Smooth muscle cell of the brain vasculature (primary cell): ENCODE measurements around the gene SYT12.
A peak's percentile ranks its signal among the peaks of the same experiment; 100 is the strongest.

Source experiments
- DNase-seq: peaks from one replicate; pipeline ENCODE4 v3.0.0-alpha.2; 2012; ENCODE audit warnings: low read depth, low spot score

Gene SYT12

DNA sequence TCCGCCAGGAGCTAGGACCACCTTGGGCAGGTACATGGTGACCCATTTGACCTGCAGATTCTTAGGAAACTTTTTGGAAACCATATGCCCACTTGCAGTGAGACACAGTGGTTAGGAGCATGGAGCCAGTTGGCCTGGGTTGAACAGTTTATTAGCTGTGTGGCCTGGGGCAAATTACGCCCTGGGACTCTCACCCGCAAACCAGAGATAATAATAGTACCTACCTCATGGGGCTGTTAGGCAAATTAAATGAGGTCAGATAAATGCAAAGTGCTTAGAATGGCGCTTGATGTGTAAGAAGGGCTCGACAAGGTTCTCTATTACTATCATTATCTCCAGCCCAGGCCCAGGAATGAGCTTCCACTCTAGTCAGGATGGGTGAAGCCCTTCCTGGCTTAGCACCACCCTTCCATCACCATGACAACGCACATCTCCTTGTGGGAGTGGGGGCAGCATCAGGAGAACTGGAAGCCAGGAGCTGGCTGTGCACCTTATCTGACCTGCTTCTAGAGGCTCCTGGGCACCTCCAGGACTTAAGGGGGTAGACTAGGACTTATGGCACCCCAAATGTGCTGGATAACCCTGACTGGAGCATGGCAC, 5.1 kb downstream of the SYT12 start:
- no peak for DNase-seq

DNA sequence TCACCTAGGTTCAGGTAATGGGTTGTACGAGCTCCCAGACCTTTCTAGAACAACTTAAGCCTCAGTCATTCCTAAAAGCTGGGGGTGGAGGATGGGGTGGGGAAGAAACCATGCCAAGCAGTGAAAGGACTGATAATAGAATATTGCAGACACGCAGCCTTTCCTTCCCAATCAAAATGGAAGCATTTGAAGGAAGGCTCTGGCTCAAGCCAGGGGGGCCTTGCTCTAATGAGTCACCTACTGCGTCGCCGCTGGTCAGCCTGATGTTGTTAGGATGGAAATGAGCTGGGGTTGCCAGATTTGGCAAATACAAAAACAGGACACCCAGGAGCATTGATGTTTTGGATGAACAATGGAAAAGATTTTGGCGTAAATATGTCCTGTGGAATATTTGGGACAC, 6.2 kb downstream of the SYT12 start:
- DNase-seq: no peak

DNA sequence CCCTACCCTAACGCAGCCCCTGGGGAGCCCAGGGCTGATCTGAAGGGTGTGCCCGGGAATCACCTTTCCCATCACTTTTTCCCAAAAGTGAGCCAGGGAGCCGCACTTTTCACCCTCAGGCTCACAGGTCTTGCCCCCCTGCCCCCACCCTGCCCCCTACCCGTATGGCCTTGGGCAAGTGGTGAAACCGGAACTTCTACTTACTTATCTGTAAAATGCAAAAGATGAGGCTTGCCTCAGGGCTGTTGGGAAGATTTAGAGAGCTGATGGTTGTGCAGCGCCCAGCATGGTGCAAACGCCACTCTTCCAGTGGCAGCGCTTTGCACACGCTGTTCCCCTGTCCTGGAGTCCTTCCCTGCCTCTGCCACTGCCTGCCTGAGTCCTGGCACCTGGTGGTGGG, 8.0 kb downstream of the SYT12 start:
- DNase-seq: no peak

DNA sequence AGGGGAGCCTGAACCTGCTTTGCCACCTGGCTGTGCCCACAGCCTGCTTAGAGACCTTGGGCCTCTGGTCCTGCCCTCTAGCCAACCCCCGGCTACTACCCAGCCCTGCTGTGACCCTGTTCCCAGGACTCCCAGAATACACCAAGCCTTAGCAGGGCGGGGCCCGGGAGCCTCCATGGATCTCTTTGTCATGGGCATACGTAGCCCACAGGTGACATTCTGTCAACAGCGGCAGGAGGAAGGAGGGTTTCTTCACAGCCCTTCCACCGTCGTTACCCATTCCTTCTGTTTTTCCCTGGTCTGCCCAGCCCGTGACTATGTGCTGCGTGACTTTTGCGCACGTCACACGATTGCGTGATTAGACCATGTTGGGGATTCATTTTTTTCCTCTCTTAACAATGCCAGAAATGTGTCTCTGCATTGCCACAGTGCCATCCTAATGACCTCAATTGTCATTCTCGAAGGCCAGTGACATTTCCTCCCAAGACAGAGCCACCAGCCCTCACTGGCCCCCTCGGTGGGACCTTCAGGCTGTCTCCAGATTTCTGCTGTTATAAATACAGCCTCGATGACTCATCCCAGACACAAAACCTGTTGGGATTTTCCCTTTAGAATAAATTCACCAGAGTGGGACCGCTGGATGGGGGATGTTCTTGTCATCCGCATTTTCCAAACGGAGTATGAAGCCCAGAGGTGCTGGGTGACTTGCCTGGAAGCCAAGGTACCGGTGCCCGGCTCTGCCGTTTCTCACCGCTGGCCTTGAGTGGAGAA, 9.0 kb downstream of the SYT12 start:
- DNase-seq: no peak

DNA sequence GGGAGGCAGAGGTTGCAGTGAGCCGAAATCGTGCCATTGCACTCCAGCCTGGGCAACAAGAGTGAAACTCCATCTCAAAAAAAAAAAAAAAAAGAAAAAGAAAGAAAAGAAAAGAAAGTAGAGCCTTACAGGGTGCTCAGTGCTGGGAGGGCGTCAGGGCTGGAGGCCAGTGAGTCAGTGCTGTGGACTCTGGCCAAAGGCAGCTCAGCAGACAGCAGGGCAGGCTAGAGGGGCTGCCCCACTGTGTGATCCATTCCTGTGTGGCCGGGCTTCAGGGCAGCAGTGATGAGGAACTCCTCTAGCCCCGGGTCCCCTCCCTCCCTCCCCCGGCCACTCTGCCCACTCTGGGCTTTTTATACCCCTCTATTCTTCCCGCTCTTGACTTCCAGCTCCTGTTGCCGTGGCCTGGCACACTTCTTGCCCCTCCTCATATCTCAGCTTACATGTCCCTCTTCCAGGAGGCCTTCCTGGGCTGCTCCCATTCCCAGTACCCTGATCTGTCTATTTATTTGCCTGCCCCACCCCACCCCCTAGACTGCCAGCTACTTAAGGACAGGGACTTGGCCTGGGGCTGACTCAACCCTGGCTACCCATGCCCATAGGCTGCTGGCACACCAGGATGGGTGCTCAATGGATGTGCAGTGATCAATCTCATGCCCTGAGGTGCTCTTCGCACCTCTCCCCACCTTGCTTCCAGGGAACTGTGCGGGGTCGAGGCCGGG, 10.1 kb downstream of the SYT12 start:
- peak; percentile 83 for DNase-seq

DNA sequence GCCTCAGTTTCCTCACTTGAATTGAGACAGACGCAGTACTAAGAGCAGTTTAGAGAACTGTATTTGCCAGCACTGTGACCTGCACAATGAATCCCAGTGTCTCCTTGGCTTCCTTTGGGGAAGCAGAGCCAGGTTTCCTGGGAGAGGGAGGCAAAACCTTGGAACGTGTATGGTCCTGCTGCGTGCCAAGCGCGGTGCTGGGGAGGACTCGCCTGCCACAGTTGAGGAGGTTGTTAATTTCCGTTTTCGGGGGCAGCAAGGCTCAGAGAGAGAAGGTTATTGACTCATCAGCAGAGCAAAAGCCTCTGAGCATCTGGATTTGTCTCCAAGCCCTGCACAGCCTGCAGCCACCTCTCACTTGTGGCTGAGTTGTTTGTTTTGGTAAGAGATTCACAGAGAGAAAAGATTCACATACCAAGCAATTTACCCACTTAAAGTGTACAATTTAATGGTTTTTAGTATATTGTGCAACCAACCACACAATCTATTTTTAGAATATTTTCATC, 10.8 kb downstream of the SYT12 start:
- DNase-seq: peak; percentile 78

DNA sequence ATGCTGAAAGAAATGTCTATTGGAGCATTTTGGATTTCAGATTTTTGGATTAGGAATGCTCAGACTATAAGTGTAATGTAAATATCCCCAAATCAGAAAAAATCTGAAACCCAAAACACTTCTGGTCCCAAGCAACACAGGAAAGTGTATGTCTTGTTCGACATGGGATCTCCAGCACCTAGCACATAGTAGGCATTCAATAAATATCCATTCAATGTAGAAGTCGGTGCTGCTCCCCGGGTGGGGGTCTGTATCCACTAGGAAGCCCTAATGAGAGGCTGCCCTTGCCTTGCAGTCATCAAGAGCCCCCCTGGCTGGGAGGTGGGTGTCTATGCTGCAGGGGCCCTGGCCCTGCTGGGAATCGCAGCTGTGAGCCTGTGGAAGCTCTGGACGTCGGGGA, 11.4 kb downstream of the SYT12 start:
- no peak for DNase-seq

DNA sequence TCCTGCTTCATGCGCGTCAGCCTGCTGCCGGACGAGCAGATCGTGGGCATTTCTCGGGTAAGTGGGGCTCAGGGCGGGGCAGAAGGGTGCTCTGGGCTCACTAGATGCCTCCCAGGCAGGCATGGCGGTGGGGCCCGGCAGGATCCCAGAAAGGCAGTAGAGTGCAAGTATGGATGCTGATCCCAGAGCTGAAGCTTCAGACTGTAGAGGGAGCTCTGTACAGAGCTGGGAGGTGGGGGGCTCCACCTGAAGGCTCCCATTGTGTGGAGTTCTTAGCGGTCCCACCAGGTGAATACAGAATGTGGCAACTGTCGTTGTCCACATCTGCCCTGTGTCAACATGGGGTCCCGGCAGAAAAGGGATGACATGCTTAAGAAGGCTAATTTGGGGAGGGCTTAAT, 17.2 kb downstream of the SYT12 start:
- no peak for DNase-seq

DNA sequence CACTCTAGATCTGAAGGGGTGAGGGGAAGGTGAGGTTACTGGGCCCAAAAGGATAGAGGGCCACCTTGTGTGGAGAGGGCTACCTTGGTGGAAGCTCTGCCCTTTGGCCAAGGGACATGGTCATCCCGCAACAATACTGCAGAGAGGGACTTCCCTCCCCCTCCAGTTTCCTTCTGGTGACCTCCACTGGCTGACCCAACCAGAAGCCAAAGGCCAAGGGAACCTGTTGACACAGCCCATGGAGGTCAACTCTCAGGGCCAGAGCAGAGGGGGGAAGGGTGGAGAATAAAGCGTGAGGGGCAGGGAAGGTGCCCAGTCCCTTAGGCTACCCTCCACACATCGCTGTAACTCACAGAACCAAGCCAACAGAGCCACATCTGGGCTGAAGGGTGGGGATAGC, 18.7 kb downstream of the SYT12 start:
- no peak for DNase-seq

DNA sequence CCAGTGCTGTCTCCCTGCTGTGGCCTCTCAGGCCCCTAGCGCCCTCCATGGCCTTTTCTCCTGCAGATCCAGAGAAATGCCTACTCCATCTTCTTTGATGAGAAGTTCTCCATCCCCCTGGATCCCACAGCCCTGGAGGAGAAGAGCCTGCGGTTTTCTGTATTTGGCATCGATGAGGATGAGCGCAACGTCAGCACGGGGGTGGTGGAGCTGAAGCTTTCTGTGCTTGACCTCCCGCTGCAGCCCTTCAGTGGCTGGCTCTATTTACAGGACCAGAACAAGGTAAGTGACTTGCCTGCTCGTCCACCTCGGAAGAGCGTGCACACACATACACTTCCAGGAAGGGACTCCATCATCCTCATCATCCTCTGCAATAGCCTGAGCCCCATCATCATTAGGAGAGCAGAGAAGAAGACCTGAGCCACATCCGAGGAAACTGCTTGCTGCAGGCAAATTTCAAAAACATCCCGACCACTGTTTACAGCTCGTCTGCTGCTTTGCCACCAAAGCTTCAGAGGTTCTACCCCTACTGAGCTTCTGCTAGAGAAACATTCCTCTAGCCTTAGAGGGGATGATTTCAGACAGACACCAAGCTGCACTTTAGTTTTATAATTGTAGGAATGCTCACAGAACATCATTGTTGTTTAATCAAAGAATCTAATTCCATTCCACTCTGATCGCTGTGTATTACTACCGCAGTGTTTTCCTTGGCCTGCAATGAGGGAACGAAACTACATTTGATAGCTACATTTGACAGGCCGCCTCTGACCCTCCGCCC, 20.8 kb downstream of the SYT12 start:
- no peak for DNase-seq

DNA sequence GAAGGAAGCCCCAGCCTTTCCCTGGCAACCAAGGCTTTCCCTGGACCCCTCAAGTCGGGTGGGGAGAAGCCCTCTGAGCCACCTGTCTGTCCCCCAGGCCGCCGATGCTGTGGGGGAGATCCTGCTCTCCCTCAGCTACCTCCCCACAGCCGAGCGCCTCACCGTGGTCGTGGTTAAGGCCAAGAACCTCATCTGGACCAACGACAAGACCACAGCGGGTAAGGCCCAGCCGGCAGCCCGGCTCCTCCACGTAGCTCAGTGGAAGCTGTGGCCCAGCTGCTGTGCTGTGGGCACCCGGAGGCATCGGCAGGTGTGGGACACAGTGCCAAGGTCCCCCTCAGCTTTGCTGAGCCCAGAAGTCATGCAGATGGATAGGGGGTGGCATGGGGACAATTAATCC, 21.6 kb downstream of the SYT12 start:
- DNase-seq: no peak

DNA sequence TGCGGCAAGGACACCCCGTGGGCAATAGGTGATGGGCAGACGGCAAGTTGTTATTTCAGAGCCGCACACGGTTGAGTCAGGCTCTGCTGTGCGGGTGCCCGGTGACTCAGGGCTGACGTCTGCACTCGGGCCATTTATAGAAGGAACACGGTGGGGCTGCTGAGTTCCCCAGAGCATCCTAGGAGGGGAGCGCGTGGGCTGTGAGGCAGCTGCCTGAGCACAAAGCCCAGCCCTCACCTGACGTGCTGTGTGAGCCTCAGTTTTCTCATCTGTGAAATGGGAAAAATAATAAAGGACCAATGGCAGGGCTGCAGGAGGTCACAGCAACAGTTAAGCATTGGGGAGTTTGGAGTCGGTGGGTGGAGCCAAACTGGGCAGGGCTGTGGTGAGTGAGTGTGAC, 22.4 kb downstream of the SYT12 start:
- DNase-seq: peak; percentile 73

DNA sequence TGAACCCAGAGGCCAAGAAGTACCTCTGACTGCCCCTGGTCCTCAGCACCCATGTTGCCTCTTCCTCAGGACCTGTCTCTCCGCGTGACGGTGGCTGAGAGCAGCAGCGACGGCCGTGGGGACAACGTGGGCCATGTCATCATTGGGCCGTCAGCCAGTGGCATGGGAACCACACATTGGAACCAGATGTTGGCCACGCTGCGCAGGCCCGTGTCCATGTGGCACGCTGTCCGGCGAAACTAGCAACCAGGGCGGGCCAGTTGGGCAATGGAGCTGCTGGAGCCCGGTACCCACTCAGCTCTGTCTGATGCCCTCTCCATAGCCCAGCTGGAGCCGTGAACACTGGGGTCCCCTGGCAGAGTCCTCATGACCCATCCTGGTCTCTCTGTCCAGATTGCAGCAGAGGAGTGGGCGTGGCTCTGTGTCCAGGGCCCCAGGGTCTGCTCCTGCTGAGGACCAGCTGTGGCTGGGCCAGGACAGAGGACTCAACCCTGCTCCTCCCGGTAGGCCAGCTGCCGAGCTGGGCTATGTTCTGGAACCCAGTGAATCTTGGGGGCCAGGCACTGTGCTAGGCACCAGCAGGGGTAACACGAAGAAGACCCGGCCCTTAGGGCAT, 25.7 kb downstream of the SYT12 start:
- no peak for DNase-seq

DNA sequence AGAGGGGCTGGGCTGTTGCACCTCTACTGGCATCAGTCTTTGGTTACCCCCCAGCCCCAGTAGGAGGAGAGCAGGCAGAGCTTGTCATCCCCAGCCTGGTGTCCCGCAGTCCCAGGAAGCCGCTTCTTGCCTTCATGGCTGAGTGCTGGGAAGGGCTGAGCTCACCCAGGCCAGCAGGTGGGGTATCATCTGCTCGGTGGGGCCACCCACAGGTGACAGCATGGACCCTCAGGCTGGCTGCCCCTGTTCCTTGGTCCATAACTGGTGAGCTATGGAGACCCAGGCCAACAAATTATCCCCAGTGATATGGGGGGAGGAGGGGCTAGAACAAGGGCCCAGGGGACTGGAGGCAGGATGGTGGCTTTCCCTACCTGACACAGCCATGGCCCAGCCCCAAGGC, 27.2 kb downstream of the SYT12 start:
- no peak for DNase-seq

DNA sequence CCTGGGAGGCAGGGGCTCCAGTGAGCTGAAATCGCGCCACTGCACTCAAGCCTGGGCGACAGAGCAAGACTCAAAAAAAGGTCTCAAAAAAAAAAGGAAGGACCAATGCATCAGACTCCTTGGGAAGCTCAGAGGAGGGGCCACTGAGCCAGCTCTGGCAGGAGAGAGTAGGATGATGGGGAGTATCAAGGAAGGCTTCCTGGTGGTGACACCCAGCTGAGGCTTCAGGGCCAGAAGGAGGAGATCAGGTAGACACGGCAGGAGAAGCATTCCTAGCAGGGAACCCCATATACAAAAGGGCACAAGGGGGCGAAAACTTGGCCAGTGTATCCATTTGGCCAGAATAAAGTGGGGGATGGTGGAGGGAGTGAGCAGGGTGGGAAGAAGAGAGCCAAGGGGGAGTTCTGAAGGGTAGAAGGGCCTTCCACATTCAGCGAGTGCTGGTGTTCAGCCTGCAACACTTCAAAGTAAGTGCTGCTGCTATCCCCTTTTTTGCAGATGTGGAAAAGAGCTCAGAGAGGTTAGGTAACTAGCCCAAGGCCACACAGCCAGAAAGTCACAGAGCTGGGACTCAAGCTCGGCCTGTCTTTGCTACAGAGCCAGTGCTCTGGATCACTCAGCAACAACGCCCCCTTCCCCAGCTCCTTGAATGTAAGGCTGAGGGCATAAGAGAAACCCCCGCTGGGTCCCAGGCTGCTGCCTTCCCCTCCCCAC, 28.4 kb downstream of the SYT12 start:
- no peak for DNase-seq

DNA sequence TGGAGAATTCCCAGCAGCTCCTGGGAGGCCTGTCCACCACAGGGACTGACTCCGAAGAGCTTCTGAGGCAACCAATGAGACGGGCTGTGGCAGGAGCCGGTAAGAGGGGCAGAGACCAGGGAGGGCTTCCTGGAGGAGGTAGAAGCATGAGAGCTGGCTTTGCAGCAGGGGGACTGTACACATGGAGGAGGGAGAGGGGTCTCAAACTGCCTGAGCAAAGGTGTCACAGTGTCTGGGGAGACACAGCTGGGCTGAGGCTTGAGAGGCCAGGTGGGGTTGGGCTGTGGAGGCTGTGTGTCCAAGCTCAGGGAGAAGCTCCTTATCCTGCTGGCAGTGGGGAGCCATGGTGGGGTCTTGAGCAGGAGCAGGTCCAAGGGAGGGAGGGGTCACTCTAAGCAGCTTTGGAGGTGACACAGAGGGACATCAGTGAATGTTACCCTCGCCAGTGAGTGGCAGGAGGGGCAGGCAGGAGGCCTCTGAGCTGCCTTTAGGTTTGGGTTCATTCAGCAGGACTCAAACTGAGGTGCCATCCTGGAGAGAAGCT, 29.1 kb downstream of the SYT12 start:
- no peak for DNase-seq

DNA sequence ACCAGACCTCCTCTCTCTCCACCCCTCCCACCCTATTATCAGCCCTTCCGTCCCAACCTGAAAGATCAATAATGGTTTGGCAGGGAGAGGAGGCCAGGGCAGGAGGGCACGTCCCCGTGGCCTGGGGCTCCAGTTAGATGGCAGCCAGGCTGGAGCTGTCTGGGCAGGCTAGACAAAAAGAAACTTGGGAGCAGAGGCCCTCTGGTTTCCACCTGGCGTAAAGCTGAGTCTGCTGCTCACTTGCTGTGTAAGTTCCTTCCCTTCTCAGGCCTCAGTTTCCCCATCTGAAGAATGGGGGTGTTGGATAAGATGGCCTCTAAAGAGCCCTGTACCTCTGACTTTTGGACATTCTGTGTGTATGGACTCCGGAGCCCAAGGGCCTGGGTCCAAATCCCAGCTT, 30.0 kb downstream of the SYT12 start:
- no peak for DNase-seq

DNA sequence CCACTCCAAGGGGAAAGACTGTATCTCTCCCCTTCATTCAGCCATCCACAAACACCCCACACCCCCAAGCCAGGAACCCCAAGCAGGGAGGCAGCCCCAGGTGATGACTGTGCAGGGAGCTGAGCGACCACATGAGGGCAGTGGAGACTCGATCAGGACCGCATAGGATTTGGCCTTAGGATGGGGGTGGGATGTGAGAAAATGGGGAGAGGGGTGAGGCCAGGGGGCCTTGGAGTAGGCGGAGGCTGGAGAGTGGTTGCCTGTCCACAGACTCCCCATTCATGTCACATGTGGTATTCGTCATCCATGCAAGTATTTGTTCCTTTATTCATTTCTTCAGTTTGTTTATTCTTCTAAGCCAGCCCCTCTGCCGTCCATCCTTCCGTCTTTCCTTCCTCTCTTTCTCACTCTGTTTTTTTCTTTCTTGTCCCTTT, 31.0 kb downstream of the SYT12 start:
- DNase-seq: no peak

DNA sequence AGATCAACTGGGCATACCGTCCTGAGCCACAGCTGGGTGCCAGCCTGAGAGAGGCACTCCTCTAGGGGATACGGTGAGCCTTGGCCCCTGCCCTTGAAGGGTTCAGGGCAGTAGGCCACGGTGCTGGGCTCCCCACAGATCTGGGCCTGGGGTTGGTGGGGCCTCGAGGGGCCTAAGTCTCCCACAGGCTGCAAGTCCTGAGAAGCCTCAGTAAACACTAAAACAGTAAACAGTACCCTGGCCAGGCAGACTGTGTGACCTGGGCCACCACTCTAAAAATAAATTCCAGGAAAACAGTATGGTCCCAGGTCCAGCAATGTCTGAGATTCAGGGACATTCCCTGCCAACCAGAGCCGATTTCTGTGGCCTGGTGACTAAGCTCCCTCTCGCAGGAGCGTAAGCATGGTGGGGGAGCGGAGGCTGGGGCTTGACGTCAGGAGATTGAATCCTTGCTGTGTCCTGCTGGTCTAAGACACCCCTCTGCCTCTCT, 31.5 kb downstream of the SYT12 start:
- DNase-seq: no peak

DNA sequence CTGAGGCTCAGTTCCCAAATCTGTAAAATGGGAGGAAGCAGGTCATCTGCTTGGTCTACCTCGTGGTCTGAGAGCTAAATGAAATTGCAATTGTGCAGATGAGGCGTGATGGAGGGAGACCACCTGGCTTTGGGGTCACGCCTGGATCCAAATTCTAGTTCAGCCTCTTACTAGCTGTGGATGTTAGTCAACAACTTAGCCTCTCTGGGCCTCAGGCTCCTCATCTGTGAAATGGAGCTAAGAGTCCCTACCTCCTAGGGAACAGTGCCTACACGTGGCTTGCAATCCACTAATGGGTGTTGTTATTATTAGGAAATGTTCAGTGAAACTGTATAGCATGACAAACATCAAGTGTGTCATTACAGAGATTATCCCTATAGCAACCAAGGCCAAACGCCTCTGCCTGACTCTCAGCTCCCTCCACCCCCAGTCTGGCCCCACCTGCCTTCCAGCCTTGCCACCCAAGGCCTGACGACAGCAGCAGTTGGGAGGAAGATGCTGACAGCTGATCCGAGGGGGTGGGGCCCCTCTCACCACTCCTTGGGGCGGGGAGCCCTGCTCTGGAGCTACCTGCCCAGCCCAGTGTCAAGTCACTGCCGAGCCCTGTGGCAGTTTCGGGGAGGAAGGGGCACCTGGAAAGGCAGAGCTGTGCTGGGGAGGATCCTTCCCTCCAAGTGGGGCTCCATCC, 32.0 kb downstream of the SYT12 start:
- no peak for DNase-seq
